Renal cortex interstitium (tissue), 11 donors: ENCODE data around the gene SHOC2. TPM values are rescaled to one million over a fixed set of nuclear protein-coding genes. Genes with fewer than 3 reads are reported as not detected.

ENCODE experiments used
- DNase-seq, 11 donors: peaks; one replicate each; pipeline ENCODE4 v3.0.0-alpha.2; 2013; ENCODE audit warnings: low read depth in 9 of 11, low spot score in 4 of 11; ENCODE audit errors: extremely low read depth in 1 of 11
- polyA plus RNA-seq, 3 donors: library from polyadenylated mRNA; unstranded; fragments of 120-200 nt; gene quantifications; one replicate each; pipeline ENCODE4 v1.2.1, GENCODE V29; 2013; ENCODE audit not compliant: insufficient read length in 3 of 3

SHOC2 gene
- polyA plus RNA-seq, 3 donors = 33.3 to 40.7 (median 35.9) TPM

DNA sequence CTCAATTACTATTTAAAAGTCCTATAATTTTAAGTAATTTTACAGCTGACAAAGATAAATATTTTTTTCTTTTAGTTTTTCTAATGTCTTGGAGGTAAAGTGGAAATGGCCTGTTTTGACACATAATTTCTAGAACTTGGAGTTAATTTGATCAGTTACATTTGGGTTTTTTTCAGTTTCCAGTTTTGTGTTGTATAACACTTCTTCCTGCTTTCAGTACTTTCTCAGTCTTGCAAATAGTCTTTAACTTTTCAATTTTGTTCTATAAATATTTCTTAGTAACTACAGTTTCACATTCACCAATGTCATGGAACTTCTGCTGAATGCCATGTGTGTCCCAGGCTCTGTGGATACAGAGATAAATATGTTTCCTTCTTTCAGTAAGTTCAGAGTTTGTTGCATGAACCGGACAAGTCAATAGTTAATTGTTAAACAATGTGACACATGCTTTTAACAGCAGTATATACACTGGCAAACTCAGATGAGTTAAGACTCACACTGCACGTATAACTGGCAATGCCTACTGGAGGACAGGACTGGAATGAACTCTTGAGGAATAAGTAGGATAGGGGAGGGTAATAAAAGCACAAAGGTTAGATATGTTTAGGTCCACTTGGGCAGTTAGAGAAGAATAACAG lies 4.6 kb downstream of the SHOC2 start:
- DNase-seq = no peak

DNA sequence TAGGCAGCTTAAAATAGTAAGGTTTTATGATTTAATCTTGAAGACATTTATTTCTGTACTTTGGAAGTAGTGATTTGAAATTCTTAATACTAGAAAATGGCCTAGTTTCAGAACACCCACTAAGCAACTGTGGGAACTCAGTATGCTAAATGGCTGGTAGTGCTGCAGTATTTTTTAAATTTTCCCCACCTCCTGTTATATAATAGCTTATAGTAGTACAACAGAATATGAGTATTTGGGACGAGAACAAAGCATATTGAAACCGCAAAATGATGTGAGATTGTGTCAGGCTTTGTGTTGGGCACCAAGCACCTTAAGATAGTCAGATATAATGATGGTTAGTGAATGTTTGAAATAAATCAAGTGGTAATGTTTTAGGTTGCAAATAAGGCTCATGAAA lies 8.1 kb downstream of the SHOC2 start:
- no peak for DNase-seq

DNA sequence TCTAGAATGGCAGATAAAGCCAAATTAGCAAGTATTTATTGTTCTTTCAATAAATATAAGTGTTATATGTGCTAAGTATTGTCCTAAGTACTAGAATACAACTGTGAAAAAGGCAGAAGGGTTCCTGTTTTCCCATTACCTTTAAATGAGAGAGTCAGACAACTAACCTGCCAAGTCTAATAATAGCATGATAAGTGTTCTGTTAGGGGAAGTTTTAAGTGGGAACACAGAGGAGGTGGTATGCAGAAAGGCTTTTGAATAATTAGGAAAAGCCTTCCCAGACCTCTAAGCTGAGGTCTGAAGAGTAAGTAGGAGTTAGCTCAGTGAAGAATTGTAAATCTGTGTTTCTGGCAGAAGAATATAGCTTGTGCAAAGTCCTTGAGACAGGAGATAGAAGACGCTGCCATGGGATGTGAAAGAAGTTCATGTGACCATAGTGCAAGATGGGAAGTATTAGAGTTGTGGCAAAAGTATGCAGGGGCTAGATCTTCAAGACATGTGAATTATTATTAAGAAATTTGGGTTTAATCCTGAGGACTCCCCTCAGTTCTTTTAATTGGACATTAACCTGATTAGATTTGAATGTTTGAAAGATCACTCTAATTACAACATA lies 12.5 kb downstream of the SHOC2 start:
- DNase-seq = no peak

DNA sequence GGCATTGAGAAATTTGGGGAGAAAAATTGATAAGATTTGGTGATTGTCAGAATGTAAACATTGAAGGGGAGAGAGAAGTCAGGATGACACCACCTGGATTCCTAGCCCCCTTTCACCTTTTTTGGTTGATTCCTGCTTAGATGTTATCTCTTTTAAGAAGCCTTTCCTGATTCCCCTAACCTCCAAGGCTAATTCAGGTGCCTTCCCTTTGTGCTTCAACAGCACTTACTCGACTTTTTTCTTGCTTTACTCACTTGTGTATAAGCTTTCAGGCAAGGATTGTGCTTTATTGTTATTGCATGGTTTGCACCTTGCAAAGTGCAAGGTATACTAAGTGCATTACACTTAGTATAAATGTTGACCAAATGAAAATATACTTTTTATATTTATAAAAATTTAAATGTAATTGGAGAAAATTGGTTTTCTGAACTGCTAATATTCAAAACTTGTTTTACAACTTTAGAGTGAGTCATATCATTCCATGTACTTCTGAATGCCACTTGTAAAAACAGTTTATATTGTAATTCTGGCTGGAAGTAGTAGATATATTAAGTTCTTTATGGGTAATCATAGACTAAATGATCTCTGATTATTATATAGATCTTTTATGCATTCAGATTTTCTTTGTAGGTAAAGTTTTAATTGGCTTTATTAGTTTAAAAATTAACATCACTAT lies 13.2 kb downstream of the SHOC2 start:
- no peak for DNase-seq

DNA sequence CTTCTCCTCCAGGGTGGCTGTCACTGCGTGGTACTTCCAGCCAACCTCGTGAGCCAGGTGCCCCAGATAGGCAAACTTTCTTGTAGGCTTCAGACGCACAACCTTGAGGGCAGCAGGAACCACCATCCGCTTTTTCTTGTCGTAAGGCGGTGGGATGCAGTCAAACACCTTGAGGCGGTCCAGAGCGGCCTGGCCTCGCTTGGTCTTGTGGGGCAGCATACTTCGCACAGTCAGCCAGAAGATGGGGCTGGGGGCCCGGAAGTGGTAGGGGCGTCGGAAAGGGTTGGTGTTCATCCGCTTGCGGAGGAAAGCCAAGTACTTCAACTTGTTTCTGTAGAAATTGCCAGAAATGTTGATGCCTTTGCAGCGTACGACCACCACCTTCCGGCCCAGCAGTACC lies 17.4 kb downstream of the SHOC2 start:
- DNase-seq = no peak

DNA sequence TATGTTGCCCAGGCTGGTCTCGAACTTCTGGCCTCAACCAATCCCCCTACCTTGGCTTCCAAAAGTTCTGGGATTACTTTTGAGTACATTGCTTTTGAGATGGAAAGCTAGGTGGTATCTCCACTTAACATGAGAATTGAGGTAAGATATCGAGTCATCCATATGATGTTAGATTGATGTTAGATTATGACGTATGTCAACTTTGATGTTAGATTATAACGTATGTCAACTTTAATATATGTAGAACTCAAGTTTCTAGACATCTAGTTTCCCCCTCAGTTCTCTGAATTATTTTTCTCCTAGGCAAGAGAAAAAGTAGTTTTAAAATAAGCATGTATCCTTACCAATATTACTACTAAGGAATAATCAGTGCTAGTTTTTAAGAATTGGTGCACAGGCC lies 20.0 kb downstream of the SHOC2 start:
- DNase-seq = no peak

DNA sequence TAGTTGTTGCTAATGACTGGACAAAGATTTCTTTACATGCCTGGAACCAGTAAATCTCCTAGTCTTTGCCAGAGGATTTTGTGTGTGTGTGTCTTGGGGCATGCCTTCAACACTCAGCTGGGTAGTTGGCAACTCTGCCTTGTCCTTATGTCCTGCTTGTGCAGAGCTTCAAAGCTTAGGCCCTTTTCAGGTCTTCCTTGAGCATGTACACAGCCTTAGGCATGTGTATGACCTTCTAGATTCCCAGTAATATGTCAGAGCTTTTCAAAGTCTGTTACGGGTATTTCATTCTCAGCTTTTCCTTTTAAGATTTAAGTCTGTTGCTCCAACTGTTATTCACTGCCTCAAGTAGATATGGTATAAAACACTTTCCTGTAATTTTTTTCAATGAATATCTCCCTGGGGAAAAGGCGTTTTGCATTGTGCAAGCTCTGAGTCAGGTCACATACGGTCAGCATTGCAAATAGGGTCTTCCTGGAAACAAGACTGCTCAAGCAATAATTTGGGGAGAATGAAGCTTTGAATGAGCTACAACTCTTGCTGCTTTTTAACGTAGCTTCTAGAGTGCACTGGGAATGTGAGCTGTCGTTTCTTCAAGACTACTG lies 25.5 kb downstream of the SHOC2 start:
- no peak for DNase-seq

DNA sequence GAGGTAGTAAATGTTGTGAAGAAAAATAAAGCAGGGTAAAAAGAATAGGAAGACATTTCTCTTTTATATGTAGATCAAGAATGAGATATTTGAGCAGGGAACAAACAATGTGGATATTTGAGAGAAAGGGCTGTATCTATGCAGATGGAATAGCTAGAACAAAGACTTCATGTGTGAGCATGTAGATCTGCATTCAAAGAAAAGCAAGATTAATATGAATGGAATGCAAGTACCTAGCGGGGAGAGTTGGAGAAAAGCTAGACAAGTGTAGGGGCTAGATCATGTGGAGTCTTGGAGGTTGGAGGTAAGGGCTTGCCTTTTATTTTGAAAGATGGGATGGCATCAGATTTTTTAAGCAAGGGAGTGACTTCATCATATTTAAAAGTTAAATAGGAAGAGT lies 27.1 kb downstream of the SHOC2 start:
- no peak for DNase-seq

DNA sequence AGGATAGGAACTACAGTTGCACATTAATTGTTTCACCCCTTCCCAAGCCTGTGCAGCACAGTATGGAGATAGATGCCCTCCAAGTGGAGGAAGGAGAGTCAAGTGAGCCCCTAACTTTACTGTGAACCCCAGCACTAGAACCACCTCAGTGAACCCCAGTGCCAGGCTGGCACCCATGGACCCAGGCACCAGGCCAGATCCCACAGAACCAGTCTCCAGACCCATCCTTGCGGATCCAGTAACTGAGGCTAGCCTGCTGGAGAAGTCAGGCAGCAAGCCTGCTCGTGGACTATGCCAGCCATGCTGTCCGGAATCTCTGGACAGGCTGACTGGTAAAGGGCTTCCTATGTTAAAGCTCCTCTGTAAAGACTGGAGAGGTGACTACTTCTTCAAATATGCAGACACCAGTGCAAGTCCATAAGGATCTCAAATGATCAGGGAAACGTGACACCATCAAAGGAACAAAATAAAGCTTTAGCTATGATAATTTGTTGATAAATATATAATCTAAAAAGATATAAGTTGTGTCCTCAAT lies 27.7 kb downstream of the SHOC2 start:
- DNase-seq = no peak

DNA sequence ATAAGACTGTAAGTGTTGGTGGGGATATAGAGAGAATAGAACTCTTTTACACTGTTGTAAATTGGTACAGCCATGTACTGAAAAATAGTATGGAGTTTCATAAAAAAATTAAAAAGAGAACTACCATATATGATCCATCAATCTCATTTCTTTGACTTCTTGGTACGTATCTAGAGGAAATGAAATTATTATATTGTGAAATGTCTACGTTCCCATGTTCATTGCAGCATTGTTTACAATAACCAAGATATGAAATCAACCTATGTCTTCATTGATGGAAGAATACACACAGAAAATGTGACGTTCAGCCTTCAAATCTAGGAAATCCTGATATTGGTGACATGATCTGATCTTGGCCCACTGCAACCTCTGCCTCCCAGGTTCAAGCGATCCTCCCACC lies 32.0 kb downstream of the SHOC2 start:
- no peak for DNase-seq

DNA sequence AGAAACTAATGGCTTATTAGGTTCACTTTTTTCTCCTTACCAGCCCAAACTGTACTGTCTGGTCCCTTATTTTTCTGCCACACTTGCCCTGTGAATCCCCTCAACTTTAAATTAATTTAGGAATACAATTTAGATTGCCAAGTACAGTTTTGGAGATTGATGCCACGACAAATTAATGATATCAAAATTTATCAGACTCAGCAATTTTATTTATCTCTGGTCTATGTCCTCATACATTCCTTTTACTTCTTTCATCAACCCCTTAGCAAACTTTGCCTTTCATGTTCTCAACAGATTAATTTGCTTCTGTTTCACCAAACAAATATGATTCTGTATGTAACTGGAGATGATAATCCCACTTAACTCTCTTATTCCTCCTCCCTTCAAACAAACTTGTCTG lies 38.2 kb downstream of the SHOC2 start:
- no peak for DNase-seq

DNA sequence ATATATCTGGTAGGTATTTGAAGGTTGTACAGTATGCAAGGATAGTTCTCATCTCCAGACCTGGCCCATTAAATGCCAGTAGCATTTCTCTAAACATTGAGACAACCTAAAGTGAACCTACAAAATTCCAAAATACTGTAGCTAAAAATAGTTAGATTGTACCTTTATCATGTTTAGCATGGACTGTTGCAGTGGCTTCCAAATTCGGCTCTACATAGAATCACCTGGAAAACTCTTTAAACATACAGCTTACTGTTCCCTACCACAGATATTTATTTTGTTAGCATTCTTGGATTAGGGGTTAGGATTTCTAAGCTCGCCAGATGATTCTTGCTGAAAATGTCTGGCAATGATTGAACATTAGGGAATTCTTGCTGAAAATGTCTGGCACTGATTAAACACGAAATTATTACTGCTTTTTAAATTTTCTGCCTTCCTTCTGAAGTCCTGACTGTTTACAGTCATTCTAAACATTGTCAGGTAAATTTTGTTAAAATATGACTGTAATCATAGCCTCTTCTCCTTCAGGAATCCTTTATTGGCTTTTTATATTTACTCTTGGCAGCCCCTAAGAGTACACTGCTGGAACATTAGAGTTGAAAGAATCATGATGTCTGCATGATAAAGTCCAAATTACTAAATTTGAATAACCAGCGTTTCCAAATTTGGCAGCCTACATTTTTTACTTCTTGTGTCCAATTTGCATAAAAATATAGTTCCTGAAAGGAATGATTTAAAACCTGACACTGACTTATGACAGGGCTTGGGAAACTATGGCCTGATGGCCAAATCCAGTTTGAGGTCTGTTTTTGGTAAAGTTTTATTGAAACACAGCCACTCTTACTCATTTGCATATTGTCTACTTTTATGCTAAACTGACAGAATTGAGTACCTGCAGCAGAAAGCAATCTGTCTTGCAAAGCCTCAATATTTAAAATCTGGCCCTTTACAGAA lies 40.3 kb downstream of the SHOC2 start:
- no peak for DNase-seq

DNA sequence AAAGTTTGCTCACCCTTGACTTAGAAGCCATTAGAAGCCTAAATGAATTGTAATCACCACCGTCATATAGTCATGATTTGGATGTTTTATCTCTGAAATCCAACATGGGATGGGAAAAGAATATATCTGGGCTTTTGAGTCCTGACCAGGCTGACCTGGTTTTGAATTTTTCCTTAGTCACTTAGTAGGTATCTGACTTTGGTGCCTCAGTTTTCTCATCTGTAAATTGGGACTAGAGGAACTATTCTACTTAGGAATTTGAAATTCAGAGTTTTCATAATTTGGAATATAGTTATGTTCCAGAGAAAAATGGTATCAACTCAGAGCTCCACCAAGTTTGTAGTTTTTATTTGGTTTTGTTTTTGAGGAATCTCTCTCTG lies 40.9 kb downstream of the SHOC2 start:
- DNase-seq = no peak

DNA sequence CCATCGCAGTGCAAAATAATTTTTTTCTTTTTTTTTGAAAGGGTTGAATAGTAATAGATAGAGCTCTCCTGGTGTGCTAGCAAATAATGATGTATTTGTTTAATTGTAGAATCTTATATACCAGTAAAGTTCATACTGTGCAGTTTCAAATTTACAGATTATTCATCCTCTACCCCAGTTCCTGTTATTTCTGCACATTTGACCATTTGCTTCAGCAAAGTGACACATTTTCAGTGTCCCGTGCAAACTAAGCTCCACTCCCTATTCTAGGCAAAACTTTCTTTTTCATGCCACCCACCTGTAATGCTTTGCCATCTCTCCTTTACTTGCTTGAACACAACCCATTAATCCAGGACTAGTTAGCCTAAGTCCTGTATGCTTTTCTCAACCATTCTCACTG lies 43.0 kb downstream of the SHOC2 start:
- no peak for DNase-seq

DNA sequence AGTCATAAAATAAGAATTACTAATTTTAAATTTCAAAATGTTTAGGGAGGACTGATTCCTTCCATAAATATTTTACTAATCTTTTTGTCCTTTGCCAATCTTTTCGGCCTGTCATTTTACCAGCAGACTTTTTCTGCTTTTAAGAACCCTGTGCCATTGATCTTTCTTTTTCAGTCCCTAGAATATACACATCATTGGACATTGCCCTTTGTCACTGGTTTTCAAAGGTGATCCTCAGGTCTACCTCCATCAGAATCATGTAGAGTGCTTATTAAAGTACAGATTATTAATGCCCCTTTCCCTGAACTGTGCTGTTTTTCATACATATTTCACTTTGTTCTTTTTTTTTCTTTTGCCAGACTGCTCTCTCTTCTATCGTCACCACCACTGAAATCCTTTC lies 43.8 kb downstream of the SHOC2 start:
- DNase-seq = no peak

DNA sequence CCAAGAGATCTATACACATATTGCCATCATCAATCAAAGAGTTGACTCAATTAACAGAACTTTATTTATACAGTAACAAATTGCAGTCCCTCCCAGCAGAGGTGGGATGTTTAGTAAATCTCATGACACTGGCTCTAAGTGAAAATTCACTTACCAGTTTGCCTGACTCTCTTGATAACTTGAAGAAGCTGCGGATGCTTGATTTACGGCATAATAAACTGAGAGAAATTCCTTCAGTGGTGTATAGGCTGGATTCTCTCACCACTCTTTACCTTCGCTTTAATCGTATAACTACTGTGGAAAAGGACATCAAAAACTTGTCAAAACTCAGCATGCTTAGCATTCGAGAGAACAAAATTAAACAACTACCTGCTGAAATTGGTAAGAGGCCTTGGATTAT lies 45.3 kb downstream of the SHOC2 start:
- peak in 7 of 11 donors; percentile 1 to 27 (median 14) for DNase-seq

DNA sequence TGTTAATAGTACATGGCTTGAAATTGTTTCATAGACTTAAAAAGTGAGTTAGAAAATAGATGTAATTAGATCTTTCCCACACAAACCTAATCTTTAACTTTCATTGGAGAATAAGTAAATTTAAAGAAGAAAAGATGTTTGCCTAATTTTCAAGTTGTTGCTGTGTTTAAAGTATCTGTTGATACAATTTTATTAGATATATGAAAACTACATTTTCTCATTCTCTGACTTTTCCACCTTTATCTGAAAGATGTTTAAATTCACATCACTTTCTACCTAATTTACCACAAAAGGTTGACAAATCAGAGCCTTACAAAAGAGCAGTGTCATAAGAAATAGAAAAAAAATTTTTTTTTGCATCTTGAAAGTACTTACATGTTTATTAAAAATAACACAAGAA lies 45.8 kb downstream of the SHOC2 start:
- DNase-seq = no peak

DNA sequence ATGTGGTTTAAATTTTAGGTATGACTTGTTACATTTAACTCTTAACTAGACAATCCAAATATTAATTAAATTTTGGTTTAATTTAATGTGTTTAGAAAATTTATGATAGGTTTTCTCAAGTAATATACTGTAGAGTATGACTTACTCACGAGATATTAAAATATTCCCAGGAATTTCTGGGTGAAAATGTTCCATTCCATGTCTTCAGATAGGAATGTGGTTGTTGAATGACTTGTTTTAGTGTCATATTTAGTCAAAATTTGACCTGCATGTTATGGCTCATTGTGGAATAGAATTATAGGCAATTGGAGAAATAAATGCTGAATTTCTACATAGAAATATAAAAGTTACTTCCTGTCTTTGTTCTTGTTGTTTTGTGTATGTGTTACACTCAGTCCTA lies 46.7 kb downstream of the SHOC2 start:
- no peak for DNase-seq

DNA sequence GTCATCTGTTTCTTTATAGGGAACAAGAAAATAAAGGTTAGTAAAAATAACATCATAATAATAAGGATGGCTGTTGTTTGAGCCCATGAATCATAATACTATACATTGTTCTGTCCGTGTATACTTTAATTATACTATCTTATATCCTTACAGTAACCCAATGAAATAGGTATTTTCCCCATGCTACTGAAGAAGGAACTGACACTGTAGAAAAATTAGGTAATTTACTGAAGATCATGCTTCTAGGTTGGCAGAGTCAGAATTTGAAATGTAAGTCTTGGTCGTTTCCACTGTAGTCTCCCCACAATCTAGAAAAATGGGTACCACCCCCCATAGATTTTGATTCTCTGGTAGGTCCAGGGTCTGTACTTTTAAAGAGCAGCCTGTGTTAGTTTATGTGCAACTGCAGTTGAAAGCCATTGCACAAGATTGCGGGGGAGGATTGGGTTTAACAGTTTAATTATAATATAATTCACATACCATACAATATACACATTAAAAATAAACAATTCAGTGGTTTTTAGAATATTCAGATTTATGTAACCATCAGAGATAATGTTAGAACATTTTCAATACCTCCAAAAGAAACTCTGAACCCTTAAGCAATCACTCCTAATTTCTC lies 47.7 kb downstream of the SHOC2 start:
- no peak for DNase-seq
